A549 (cell line): ENCODE measurements around the gene TRUB1. TPM values are rescaled to one million over a fixed set of nuclear protein-coding genes. Genes with fewer than 3 reads are reported as not detected.

Experiments
- ATAC-seq, 2 experiments: fragments of 200-7000 bp in 1 of 2; fragments of >200 bp in 1 of 2; cut with Nextera tagmentation in 1 of 2; cut with Tn5 transposase in 1 of 2; 3 replicates each; pipeline versions ENCODE4 v1.8.0 to v1.9.1; 2018 to 2020; ENCODE audit warnings: mild to moderate bottlenecking in 1 of 2, moderate library complexity in 1 of 2
- CTCF ChIA-PET: fragments of 300-600 bp; sonication (Branson Sonifier 250); formaldehyde crosslinking; extraction: SDS; loops from one replicate; lab custom pipeline; 2021; ENCODE audit warnings: antibody characterized with exemption, inconsistent platforms; lab: Yijun Ruan, JAX
- POLR2A ChIA-PET: fragments of 350-600 bp; formaldehyde crosslinking; extraction: SDS; loops from one replicate; lab custom pipeline; 2021; ENCODE audit warnings: antibody characterized with exemption, inconsistent platforms; lab: Yijun Ruan, JAX
- DNase-seq, 2 experiments: peaks; one replicate each; pipeline versions ENCODE4 v3.0.0 to v3.0.0-alpha.2; 2011 to 2016; ENCODE audit warnings: low read depth in 1 of 2, low spot score in 1 of 2
- FAIRE-seq: peaks from 2 replicates; lab custom pipeline; 2011; peaks lifted over from hg19 to GRCh38; lab: Jason Lieb, UNC
- H3K27ac ChIP-seq, 2 experiments: fragments of >200 bp; sonication (Bioruptor Twin); formaldehyde crosslinking; 3 replicates each; pipeline ENCODE4 v1.5.1; 2016 to 2017
- H3K4me1 ChIP-seq: fragments of >200 bp; sonication (Bioruptor Twin); formaldehyde crosslinking; 3 replicates; pipeline ENCODE4 v1.6.1; 2016
- H3K4me2 ChIP-seq: fragments of >200 bp; sonication (Bioruptor Twin); formaldehyde crosslinking; 3 replicates; pipeline ENCODE4 v1.6.1; 2016
- H3K4me3 ChIP-seq: fragments of >200 bp; sonication (Bioruptor Twin); formaldehyde crosslinking; 3 replicates; pipeline ENCODE4 v1.5.1; 2016
- H3K9me3 ChIP-seq: fragments of >200 bp; sonication (Bioruptor Twin); formaldehyde crosslinking; 3 replicates; pipeline ENCODE4 v1.6.1; 2016
- CEBPB ChIP-seq, 2 experiments: fragments of >200 bp in 1 of 2; sonication (Bioruptor Twin) in 1 of 2; formaldehyde crosslinking in 1 of 2; IDR thresholded peaks; 2 replicates each; pipeline ENCODE4 v1.6.1; 2012 to 2016
- EHF ChIP-seq: fragments of 250-450 bp; sonication (Bioruptor Pico); IDR thresholded peaks from 2 replicates; pipeline ENCODE4 v1.5.0; 2020; ENCODE audit warnings: mild to moderate bottlenecking
- ESRRA ChIP-seq: fragments of 150-350 bp; IDR thresholded peaks from 2 replicates; pipeline ENCODE4 v1.6.1; 2014; ENCODE audit warnings: mild to moderate bottlenecking, low read length, borderline replicate concordance
- FOSL2 ChIP-seq, 2 experiments: fragments of 450-650 bp in 1 of 2; fragments of >200 bp in 1 of 2; sonication (Bioruptor Twin) in 1 of 2; formaldehyde crosslinking; IDR thresholded peaks; 2 replicates each; pipeline versions ENCODE4 v1.5.0 to v1.6.1; 2016 to 2020; ENCODE audit warnings: mild to moderate bottlenecking in 1 of 2, moderate library complexity in 1 of 2
- JUN ChIP-seq, 2 experiments: fragments of >200 bp; sonication (Bioruptor Twin); formaldehyde crosslinking; IDR thresholded peaks; 2 replicates in 1 of 2; 3 replicates in 1 of 2; pipeline ENCODE4 v1.6.1; 2016 to 2017
- KDM5A ChIP-seq: fragments of 200-600 bp; sonication (generic); IDR thresholded peaks from 2 replicates; pipeline ENCODE4 v1.6.1; 2016; ENCODE audit warnings: antibody characterized with exemption, mild to moderate bottlenecking
- MAFK ChIP-seq: fragments of 450-650 bp; IDR thresholded peaks from 2 replicates; pipeline ENCODE4 v1.6.1; 2014; ENCODE audit not compliant: partially characterized antibody
- NPAS2 ChIP-seq: fragments of 250-450 bp; sonication (Bioruptor Pico); IDR thresholded peaks from 2 replicates; pipeline ENCODE4 v1.8.0; 2022; ENCODE audit warnings: mild to moderate bottlenecking, moderate library complexity, borderline replicate concordance
- NR3C1 ChIP-seq: fragments of >200 bp; sonication (Bioruptor Twin); formaldehyde crosslinking; IDR thresholded peaks from 3 replicates; pipeline ENCODE4 v1.6.1; 2017
- PBX3 ChIP-seq: IDR thresholded peaks from 2 replicates; pipeline ENCODE4 v1.6.1; 2012
- RARB ChIP-seq: fragments of 250-450 bp; sonication (Bioruptor Pico); IDR thresholded peaks from 2 replicates; pipeline ENCODE4 v1.8.0; 2021; ENCODE audit warnings: mild to moderate bottlenecking, moderate library complexity
- REST ChIP-seq: fragments of 200-600 bp; sonication (generic); IDR thresholded peaks from 2 replicates; pipeline ENCODE4 v1.6.1; 2016; ENCODE audit warnings: antibody characterized with exemption, mild to moderate bottlenecking, moderate library complexity
- SREBF2 ChIP-seq: fragments of 450-650 bp; IDR thresholded peaks from 2 replicates; pipeline ENCODE4 v1.6.1; 2014; ENCODE audit warnings: mild to moderate bottlenecking, moderate library complexity
- TFCP2L1 ChIP-seq: fragments of 250-450 bp; sonication (Bioruptor Pico); IDR thresholded peaks from 2 replicates; pipeline ENCODE4 v1.5.0; 2021; ENCODE audit warnings: mild to moderate bottlenecking
- TP53 ChIP-seq: fragments of 250-450 bp; sonication (Bioruptor Pico); IDR thresholded peaks from 2 replicates; pipeline ENCODE4 v1.5.0; 2021; ENCODE audit warnings: mild to moderate bottlenecking, moderate library complexity
- ZNF302 ChIP-seq: fragments of 250-450 bp; sonication (Bioruptor Pico); IDR thresholded peaks from 2 replicates; pipeline ENCODE4 v1.9.0; 2021; ENCODE audit warnings: inconsistent platforms, mild to moderate bottlenecking, moderate library complexity
- ZSCAN20 ChIP-seq: fragments of 250-450 bp; sonication (Bioruptor Pico); IDR thresholded peaks from 2 replicates; pipeline ENCODE4 v1.8.0; 2022; ENCODE audit warnings: mild to moderate bottlenecking, moderate library complexity
- WGBS: methylation state at CpG from one replicate; pipeline ENCODE4 v1.1.6; 2017; ENCODE audit errors: missing lambda C conversion rate; 5-methylcytosine and 5-hydroxymethylcytosine counted together
- polyA plus RNA-seq, 4 experiments: library from polyadenylated mRNA; depleted of rRNA in 3 of 4; stranded (reverse); fragments of >200 nt; fragmentation: RNase III in 1 of 4; extraction: RNeasy Plus Mini Kit Qiagen cat#74134 plus additional on column Dnase treatment in 1 of 4; gene quantifications; 2 replicates in 3 of 4; 3 replicates in 1 of 4; pipeline ENCODE4 v1.2.3, GENCODE V29; 2011 to 2017

Gene TRUB1
- polyA plus RNA-seq, 2 of the 4 experiments (the other 2 are of a cell fraction) = 19.5 to 40.4 TPM

GRCh38 chr10:114905450-114905849 lies 32.5 kb upstream of the TRUB1 start:
- Histone ChIP-seq H3K27ac (peak overlapping the region; percentile 48 to 51; a peak in 2 of 6 replicates), H3K4me3 (no peak overlapping the region), H3K9me3 (no peaks in the 10 kb centered on the region)
- ChIA-PET POLR2A (no interaction called here), CTCF (interaction anchor here (1.0 kb wide), 2 partner anchors 8 to 28 kb away, joined by 3 to 5 read pairs; no protein-coding TSS in a partner anchor)
- DNase-seq (peak; percentile 50 to 63), ATAC-seq (peak; percentile 86 to 90; a peak in 5 of 6 replicates)
- TF ChIP-seq NPAS2 (CRISPR knock-in tag) (no peak), SREBF2 (no peak), FOSL2 (IDR thresholded peaks at IDR 0.05) (no peak), FOSL2 (CRISPR knock-in tag; IDR thresholded peaks at IDR 0.05) (peak; percentile 44), MAFK (peak; percentile 82), ZSCAN20 (CRISPR knock-in tag) (no peak)
- TF ChIP-seq, all 56 proteins: peak for 2
- FAIRE-seq = no peak
- peaks cover 27% of the 10 kb centered on the region for H3K4me1 ChIP-seq
- H3K4me2 ChIP-seq = peak overlapping the region; percentile 57

- CTCF ChIA-PET = no interaction called here
- H3K4me2 ChIP-seq = no peak overlapping the region
- no peak overlapping the region for H3K27ac ChIP-seq
- no peaks in the 10 kb centered on the region for H3K9me3 ChIP-seq
- no peak for ATAC-seq
- TF ChIP-seq NR3C1 (no peak), ESRRA (no peak), JUN (IDR thresholded peaks at IDR 0.05) (no peak), REST (no peak), ZNF302 (no peak)
- TF ChIP-seq, all 56 proteins: peak for 0
- H3K4me1 ChIP-seq = peaks cover 24% of the 10 kb centered on the region
- FAIRE-seq = no peak
- no peak for DNase-seq
- WGBS = 70% methylated on average over 3 of the region's 3 CpGs
- POLR2A ChIA-PET = no interaction called here
- H3K4me3 ChIP-seq = no peak overlapping the region
These were observed 31.0 kb upstream of the TRUB1 start for GRCh38 chr10:114906981-114907380.

GRCh38 chr10:114908896-114909295 lies 29.1 kb upstream of the TRUB1 start:
- 90% methylated on average over 5 of the region's 5 CpGs for WGBS
- Histone ChIP-seq H3K4me1 (peaks cover 17% of the 10 kb centered on the region), H3K9me3 (no peaks in the 10 kb centered on the region), H3K27ac (no peak overlapping the region), H3K4me3 (no peak overlapping the region), H3K4me2 (no peak overlapping the region)
- TF ChIP-seq KDM5A (no peak), TP53 (CRISPR knock-in tag) (no peak), EHF (CRISPR knock-in tag) (no peak), CEBPB (IDR thresholded peaks at IDR 0.05) (no peak), TFCP2L1 (CRISPR knock-in tag) (no peak), RARB (no peak), PBX3 (no peak)
- ATAC-seq = no peak
- POLR2A ChIA-PET = no interaction called here
- no peak for DNase-seq
- no peak for FAIRE-seq
- CTCF ChIA-PET = no interaction called here
